HEK293T (cell line): ENCODE data around the gene FAM107B.

Source experiments
- ARNT ChIP-seq: fragments of 450-650 bp; IDR thresholded peaks from 2 replicates; pipeline ENCODE4 v1.6.1; 2017; ENCODE audit warnings: mild to moderate bottlenecking
- ELF4 ChIP-seq: fragments of 450-650 bp; IDR thresholded peaks from 2 replicates; pipeline ENCODE4 v1.6.1; 2017; ENCODE audit warnings: antibody characterized with exemption
- FOXM1 ChIP-seq: fragments of 450-650 bp; IDR thresholded peaks from 2 replicates; pipeline ENCODE4 v1.6.1; 2017; ENCODE audit warnings: mild to moderate bottlenecking, borderline replicate concordance
- HDGF ChIP-seq: fragments of 450-650 bp; IDR thresholded peaks from 2 replicates; pipeline ENCODE4 v1.6.1; 2017; ENCODE audit warnings: antibody characterized with exemption, borderline replicate concordance
- NFRKB ChIP-seq: fragments of 450-650 bp; IDR thresholded peaks from 2 replicates; pipeline ENCODE4 v1.6.1; 2016; ENCODE audit warnings: mild to moderate bottlenecking, moderate library complexity
- PKNOX1 ChIP-seq: fragments of 450-650 bp; IDR thresholded peaks from 2 replicates; pipeline ENCODE4 v1.6.1; 2016
- SP1 ChIP-seq: fragments of 450-650 bp; IDR thresholded peaks from 2 replicates; pipeline ENCODE4 v1.6.1; 2017
- SUZ12 ChIP-seq: fragments of 450-650 bp; IDR thresholded peaks from 2 replicates; pipeline ENCODE4 v1.6.1; 2016; ENCODE audit warnings: mild to moderate bottlenecking
- TARDBP ChIP-seq: fragments of 450-650 bp; IDR thresholded peaks from 2 replicates; pipeline ENCODE4 v1.6.1; 2016
- ZNF384 ChIP-seq: fragments of 450-650 bp; IDR thresholded peaks from 2 replicates; pipeline ENCODE4 v1.6.1; 2016

GRCh38 chr10:14510346-14510745 lies 264.4 kb downstream of the FAM107B start:
- no peak for TF ChIP-seq SUZ12
- no peak for TF ChIP-seq TARDBP
- TF ChIP-seq FOXM1, result no peak
- TF ChIP-seq HDGF, result no peak
- no peak for TF ChIP-seq PKNOX1
- TF ChIP-seq ELF4, result no peak
- TF ChIP-seq ARNT, result no peak
- no peak for TF ChIP-seq SP1
- TF ChIP-seq ZNF384, result no peak
- TF ChIP-seq NFRKB, result no peak
